Anterior cingulate cortex (tissue), 58 donors: ENCODE results near the gene NOL9.
A peak's percentile ranks its signal among the peaks of the same experiment; 100 is the strongest.

ENCODE experiments used
- DNase-seq, 58 donors: peaks; one replicate each; lab custom pipeline; 2025; lab: John Stamatoyannopoulos, UW

The NOL9 gene

GRCh38 chr1:6591644-6592043 is 37.3 kb upstream of the NOL9 start:
- DNase-seq = no peak

DNA sequence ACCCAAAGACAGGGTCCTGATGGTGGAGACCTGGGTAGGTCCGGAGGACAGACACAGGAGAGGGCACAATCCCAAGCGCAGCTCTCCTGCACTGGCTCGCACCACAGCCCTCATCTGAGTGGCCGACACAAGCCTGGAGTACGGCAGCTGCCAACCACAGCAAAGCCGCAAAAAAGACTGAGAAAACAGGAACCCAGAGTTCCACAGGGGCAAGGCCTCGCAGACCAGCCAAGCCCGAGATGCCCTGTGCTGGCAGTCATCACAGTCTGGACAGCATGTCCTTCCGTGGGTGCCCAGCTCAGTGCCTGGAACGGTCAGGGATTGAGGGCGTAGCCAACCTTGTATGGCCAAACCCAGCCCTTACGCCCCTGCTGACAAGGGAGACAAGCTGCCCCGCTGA is 36.9 kb upstream of the NOL9 start:
- peak in 21 of 58 donors; percentile 17 to 66 (median 32) for DNase-seq

DNA sequence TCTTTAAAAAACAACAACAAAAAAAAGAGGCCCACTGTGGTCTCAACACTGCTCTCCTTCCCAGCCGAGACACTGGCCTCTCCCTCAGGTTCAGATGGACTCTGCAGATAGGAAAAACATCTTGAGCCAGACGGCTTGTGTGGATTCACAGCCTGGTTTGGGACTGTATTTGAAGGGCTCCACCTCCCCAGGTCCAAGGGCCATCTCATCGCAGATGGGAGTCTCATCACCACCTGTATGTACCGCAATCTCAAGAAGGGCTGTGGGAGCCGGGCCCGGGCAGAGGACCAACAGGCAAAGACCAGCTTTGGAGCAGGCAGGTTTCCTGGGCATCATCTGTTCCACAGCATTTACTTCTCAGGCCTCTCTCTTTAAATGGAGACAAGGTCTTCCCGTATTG is 35.7 kb upstream of the NOL9 start:
- no peak for DNase-seq

DNA sequence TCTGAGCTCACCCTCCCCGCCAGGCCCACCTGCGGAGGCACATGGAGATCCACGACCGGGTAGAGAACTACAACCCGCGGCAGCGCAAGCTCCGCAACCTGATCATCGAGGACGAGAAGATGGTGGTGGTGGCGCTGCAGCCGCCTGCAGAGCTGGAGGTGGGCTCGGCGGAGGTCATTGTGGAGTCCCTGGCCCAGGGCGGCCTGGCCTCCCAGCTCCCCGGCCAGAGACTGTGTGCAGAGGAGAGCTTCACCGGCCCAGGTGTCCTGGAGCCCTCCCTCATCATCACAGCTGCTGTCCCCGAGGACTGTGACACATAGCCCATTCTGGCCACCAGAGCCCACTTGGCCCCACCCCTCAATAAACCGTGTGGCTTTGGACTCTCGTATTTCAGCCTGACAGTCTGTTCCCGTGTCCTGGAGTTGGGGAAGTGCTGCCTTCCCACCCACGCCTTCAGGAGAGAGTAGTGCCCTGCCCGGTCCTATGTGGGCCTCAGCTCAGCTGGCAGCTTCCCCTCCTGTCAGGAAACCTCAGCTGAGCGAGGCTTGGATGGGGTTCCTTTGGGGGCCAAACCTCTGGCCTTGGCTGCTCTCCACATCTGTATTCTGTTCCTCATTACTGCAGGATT is 34.7 kb upstream of the NOL9 start:
- DNase-seq = no peak

DNA sequence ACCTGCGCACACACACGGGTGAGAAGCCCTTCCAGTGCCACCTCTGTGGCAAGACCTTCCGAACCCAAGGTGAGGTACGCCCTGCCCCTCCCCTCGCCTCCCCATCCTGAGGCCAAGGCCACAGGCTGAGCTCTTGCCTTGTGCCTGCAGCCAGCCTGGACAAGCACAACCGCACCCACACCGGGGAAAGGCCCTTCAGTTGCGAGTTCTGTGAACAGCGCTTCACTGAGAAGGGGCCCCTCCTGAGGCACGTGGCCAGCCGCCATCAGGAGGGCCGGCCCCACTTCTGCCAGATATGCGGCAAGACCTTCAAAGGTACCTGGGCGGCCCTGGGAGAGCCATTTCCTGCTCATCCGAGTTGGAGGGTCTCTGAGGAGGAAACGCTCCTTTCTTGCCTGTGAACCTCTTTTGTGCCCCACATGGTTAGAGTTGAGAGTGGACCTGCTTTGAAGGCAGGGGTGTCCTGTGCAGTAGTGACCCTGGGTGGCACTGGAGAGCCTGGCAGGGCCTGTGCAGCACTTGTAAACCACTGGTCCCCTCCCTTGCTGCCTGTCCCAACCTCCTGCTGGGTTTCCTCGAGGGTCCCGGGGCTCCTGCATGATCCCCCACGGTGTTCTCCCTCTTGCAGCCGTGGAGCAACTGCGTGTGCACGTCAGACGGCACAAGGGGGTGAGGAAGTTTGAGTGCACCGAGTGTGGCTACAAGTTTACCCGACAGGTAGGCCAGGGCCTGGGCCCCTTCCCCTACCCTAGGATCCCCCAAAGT is 34.0 kb upstream of the NOL9 start:
- DNase-seq = no peak

- DNase-seq = peak in 56 of 58 donors; percentile 12 to 91 (median 72)
Observed at GRCh38 chr1:6587261-6588005, 33.1 kb upstream of the NOL9 start.

DNA sequence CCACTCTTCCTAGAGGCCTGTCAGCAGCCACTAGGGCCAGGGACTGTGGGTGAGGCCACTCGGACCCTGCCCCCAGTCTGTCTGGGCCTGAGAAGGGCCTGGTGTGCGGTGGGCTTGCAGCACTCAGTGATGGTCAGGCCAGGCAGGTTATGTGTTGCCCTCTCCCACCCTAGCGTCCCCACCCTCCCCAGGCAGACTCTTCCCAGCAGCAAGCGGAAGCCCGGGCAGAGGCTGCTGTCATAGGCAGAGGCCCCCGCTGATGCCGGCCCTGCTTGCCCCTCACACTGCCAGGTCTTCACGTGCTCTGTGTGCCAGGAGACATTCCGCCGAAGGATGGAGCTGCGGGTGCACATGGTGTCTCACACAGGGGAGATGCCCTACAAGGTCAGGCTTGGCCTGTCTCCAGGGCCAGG is 32.1 kb upstream of the NOL9 start:
- DNase-seq = no peak

DNA sequence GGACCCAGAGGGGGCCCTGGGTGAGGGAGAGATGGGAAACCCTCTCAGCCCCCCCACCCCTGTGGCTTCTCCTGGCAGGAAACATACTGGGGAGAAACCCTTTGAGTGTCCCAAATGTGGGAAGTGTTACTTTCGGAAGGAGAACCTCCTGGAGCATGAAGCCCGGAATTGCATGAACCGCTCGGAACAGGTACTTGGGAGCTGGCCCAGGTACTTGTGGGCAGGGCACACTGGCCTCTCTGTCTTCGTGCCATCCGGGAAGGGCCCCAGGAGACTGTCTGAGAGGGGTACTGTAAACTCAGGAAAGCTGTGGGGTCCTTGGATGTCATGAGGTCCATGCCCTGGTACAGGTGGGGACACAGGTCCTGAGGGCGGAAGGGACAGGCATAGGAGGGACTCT is 31.5 kb upstream of the NOL9 start:
- no peak for DNase-seq

GRCh38 chr1:6585081-6585722 is 30.9 kb upstream of the NOL9 start:
- no peak for DNase-seq

GRCh38 chr1:6584126-6585080 is 30.1 kb upstream of the NOL9 start:
- no peak for DNase-seq

- DNase-seq = no peak
Observed at GRCh38 chr1:6582370-6582769, 28.1 kb upstream of the NOL9 start.

GRCh38 chr1:6581561-6582305 is 27.4 kb upstream of the NOL9 start:
- DNase-seq = no peak

DNA sequence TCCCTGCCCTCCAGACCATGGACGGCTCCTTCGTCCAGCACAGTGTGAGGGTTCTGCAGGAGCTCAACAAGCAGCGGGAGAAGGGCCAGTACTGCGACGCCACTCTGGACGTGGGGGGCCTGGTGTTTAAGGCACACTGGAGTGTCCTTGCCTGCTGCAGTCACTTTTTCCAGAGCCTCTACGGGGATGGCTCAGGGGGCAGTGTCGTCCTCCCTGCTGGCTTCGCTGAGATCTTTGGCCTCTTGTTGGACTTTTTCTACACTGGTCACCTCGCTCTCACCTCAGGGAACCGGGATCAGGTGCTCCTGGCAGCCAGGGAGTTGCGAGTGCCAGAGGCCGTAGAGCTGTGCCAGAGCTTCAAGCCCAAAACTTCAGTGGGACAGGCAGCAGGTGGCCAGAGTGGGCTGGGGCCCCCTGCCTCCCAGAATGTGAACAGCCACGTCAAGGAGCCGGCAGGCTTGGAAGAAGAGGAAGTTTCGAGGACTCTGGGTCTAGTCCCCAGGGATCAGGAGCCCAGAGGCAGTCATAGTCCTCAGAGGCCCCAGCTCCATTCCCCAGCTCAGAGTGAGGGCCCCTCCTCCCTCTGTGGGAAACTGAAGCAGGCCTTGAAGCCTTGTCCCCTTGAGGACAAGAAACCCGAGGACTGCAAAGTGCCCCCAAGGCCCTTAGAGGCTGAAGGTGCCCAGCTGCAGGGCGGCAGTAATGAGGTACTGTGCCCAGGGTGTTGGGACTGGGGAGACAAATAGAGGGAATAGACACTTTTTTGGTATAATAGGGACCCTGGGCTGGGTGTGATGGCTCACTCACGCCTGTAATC is 26.5 kb upstream of the NOL9 start:
- peak in 1 of 58 donors; percentile 21 for DNase-seq

GRCh38 chr1:6580119-6580592 is 25.8 kb upstream of the NOL9 start:
- DNase-seq = peak in 1 of 58 donors; percentile 12

- peak; percentile 85 to 100 (median 98) for DNase-seq
Observed at GRCh38 chr1:6579374-6580118, 25.2 kb upstream of the NOL9 start, which contains the start of gene ZBTB48. ZBTB48 (plus strand) TSS chr1:6579994; CDS start chr1:6580610, 616 bp downstream.

GRCh38 chr1:6578624-6579373 is 24.5 kb upstream of the NOL9 start:
- DNase-seq = no peak
